Left kidney (tissue), 2 donors: ENCODE results near the gene PKP1. TPM values are rescaled to one million over a fixed set of nuclear protein-coding genes. Genes with fewer than 3 reads are reported as not detected.

Source experiments
- DNase-seq: peaks from one replicate; pipeline ENCODE4 v3.0.0-alpha.2; 2013
- polyA plus RNA-seq: library from polyadenylated mRNA; unstranded; fragments of 120-200 nt; gene quantifications from one replicate; pipeline ENCODE4 v1.2.1, GENCODE V29; 2013; ENCODE audit not compliant: insufficient read length

The PKP1 gene
- polyA plus RNA-seq, 1 donor = 0.10 TPM

DNA sequence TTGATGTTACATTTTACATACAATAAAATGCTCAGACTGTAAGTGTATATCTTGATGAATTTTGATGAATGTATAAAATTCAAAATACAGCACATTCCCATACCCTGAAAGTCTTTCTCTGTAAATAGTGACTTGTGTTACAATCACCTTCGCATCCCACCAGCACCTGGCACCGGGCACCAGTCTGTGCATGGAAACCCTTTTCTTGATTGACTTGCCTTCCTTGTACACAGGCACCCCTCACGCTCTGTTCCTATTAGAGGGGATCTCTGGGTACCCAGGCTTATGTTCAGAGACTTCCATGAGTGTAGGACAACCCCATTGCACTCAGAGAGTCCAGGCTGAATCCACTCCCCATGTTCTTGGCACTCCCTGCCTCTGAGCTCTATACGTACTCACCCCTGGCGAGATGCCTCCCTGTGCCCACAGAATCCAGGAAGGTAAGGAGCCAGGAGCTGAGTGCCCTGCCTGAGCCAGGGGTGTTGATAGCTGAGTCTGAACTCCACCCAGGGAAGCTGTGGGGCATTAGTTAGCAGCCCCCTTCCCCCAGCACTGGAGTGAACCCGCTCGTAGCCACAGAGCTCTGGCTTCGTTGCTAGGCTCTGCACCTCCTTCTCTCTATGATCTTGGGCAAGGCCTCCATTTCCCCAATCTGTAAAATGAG is 22.5 kb upstream of the PKP1 start:
- DNase-seq = no peak

- no peak for DNase-seq
These were observed 21.3 kb upstream of the PKP1 start for GRCh38 chr1:201261771-201262547.

GRCh38 chr1:201262963-201263608 is 20.2 kb upstream of the PKP1 start:
- DNase-seq = no peak

- no peak for DNase-seq
These were observed 19.2 kb upstream of the PKP1 start for GRCh38 chr1:201264072-201264471.

- no peak for DNase-seq
These were observed 18.8 kb upstream of the PKP1 start for GRCh38 chr1:201264554-201264953.

DNA sequence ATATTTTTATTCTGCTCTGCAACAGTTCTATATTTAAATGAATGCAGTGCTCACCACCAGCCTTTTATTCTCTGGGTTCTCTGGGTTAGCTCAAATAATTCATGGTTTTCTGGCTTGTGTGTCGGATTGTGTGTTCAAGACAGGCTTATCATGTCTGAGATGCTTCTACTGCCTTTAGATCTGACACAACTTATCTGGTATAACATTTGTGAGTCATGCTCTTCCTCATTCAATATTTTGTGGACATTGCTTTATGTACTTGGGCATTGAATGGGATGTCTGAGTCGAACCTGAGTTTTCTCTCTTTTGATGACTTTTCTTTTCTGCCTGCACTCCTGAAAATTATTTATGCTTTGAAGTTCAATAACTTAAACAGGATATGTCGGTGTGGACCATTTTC is 17.6 kb upstream of the PKP1 start:
- DNase-seq = no peak

- no peak for DNase-seq
These were observed 17.0 kb upstream of the PKP1 start for GRCh38 chr1:201266276-201266675.

GRCh38 chr1:201266774-201267173 is 16.5 kb upstream of the PKP1 start:
- no peak for DNase-seq

DNA sequence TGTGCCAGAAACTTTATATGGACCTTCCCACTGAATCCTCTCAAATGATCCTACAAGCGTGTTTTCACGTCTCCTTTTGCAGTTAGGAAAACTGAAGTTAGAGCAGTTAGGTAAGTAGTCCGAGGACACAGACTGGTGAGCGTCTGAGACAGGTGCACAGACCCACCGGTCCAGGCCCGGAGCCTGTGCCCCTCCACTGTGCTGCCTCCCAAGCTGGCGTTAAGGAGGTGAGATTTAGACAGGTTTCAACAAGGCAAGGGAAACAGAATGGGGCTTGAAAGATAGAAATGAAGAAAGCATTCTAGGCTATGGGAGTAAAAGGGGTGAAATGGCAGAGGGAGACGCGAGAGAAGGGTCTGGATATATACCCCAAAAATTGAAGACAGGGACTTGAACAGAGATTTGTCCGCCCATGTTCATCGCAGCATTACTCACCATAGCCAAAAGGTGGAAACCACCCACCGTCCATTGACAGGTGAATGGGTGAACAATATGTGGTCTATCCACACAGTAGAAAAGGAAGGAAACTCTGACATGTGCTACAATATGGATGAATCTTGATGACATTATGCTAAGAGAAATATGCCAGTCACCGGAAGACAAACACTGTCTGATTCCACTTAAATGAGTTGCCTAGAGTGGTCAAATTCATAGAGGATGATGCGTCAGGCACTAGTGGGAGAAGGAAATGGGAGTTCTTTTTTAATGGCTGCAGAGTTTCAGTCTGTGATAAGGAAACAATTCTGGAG is 15.7 kb upstream of the PKP1 start:
- no peak for DNase-seq

GRCh38 chr1:201268604-201269151 is 14.6 kb upstream of the PKP1 start:
- DNase-seq = no peak

GRCh38 chr1:201269281-201269680 is 14.0 kb upstream of the PKP1 start:
- no peak for DNase-seq

DNA sequence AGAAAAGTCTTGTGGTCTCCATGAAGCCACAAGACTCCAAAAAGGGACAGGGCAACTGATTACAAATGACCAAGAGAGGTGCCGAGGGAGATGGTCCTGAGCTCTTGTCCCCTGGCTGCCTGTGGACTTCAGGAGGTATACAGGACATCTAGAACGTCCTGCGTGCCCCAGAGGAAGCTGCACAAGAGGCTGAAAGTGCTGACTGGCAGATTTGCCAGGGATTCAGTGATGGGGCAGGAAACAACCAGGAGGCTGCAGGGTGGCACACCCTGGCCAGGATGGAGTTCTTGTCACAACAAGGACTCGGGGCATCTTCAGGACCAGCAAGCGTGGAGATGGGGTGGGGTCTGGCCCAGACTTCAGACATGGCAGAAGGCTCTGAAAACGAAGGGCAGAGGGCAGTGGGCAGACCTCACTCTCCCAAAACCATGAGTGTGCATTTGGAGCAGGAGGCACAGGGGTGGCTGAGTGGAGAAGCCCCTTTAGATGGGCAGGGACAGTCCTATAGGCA is 13.4 kb upstream of the PKP1 start:
- DNase-seq = no peak

GRCh38 chr1:201270616-201271390 is 12.5 kb upstream of the PKP1 start:
- DNase-seq = no peak

DNA sequence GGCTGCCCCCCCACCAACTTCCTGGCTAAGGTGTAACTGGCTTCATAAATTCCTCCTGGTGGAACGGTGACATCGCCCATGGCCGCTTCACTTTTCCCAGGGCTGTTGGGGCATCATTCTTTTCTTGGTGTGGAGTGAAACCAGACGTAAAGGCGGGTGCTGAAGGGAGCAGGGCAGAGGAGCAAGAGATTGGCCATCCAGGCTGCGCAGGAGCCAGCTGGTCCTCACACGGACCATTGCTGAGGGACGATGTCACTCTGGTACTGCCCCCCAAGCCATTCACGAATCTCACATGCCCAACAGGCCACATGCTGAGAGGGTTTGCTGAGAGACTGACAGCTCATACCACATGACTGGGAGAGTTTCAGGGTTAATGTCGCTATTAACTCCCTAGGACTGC is 10.5 kb upstream of the PKP1 start:
- no peak for DNase-seq

GRCh38 chr1:201274616-201275252 is 8.6 kb upstream of the PKP1 start:
- no peak for DNase-seq

DNA sequence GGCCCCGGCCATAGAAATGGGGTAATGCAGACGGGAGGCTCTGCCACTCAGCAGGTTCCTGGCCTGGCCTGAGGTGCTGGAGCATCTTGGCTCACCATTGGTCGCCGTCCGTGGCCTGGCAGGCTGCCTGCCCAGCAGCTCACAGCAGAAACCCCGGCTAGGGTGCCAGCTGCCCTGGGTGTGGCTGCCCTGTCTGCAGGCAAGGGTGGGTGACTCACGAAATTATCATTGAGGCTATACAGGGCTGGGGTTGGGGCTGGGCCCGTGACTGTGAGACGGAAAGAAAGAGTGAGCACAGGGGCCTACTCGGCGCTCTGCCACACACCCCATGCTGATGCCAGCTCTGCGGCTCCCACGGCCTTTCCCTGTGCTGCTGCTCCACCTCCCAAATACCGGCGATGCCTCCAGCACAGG is 8.0 kb upstream of the PKP1 start:
- no peak for DNase-seq

- DNase-seq = no peak
These were observed 6.4 kb upstream of the PKP1 start for GRCh38 chr1:201276891-201277290.

GRCh38 chr1:201277441-201277840 is 5.9 kb upstream of the PKP1 start:
- no peak for DNase-seq

GRCh38 chr1:201279313-201279712 is 4.0 kb upstream of the PKP1 start:
- no peak for DNase-seq

- no peak for DNase-seq
These were observed 2.4 kb upstream of the PKP1 start for GRCh38 chr1:201280884-201281283.

GRCh38 chr1:201281573-201281972 is 1.7 kb upstream of the PKP1 start:
- no peak for DNase-seq
